GM23338 (cell line): ENCODE measurements around the gene GRIA4. TPM values are rescaled to one million over a fixed set of nuclear protein-coding genes. Genes with fewer than 3 reads are reported as not detected.

Source experiments
- CREB1 ChIP-seq: fragments of 250-450 bp; sonication (Bioruptor Pico); IDR thresholded peaks from 2 replicates; pipeline ENCODE4 v1.5.0; 2020; ENCODE audit warnings: low read depth, mild to moderate bottlenecking, moderate library complexity
- EZH2 ChIP-seq: fragments of 200-600 bp; sonication (generic); IDR thresholded peaks from one replicate; pipeline ENCODE4 v1.8.0; 2017; ENCODE audit warnings: antibody characterized with exemption, mild to moderate bottlenecking, low read depth; ENCODE audit not compliant: unreplicated experiment
- EZH2phosphoT487 ChIP-seq: fragments of 200-600 bp; sonication (generic); IDR thresholded peaks from one replicate; pipeline ENCODE4 v1.8.1; 2018; ENCODE audit warnings: antibody characterized with exemption; ENCODE audit not compliant: unreplicated experiment
- JUNB ChIP-seq: IDR thresholded peaks from one replicate; pipeline ENCODE4 v1.6.1; 2016; ENCODE audit warnings: antibody characterized with exemption; ENCODE audit not compliant: unreplicated experiment
- NANOG ChIP-seq: IDR thresholded peaks from 2 replicates; pipeline ENCODE4 v1.6.1; 2016; ENCODE audit warnings: antibody characterized with exemption, borderline replicate concordance
- POLR2AphosphoS5 ChIP-seq: IDR thresholded peaks from 2 replicates; pipeline ENCODE4 v1.6.1; 2016; ENCODE audit warnings: antibody characterized with exemption, low read depth
- ZNF114 ChIP-seq: fragments of 250-450 bp; sonication (Bioruptor Pico); IDR thresholded peaks from 2 replicates; pipeline ENCODE4 v1.5.0; 2020; ENCODE audit warnings: mild to moderate bottlenecking, moderate library complexity
- ZNF331 ChIP-seq: fragments of 250-450 bp; sonication (Bioruptor Pico); IDR thresholded peaks from 2 replicates; pipeline ENCODE4 v1.5.0; 2020; ENCODE audit warnings: low read depth, mild to moderate bottlenecking, moderate library complexity
- polyA plus RNA-seq: library from polyadenylated mRNA; unstranded; fragments of >200 nt; fragmentation: Nextera tagmentation; extraction: Ambion mirVana; gene quantifications from 2 replicates; pipeline ENCODE4 v1.2.1, GENCODE V29; 2016
- total RNA-seq: library from RNA; depleted of rRNA; stranded (reverse); fragments of >200 nt; shearing (Covaris generic); gene quantifications from 2 replicates; pipeline ENCODE4 v1.2.3, GENCODE V29; 2014
- TF ChIP-seq, protein P1 (sequence below): fragments of 250-450 bp; sonication (Bioruptor Pico); IDR thresholded peaks from 2 replicates; pipeline ENCODE4 v1.5.0; 2020; ENCODE audit warnings: mild to moderate bottlenecking, moderate library complexity
- TF ChIP-seq, protein P2 (sequence below), 2 experiments: fragments of 200-600 bp in 1 of 2; sonication (generic) in 1 of 2; conservative IDR thresholded peaks; 2 replicates each; pipeline versions ENCODE4 v1.5.1 to v1.6.1; 2016 to 2017; ENCODE audit warnings: antibody characterized with exemption in 2 of 2, low read depth in 2 of 2, mild to moderate bottlenecking in 2 of 2, moderate library complexity in 1 of 2

Gene GRIA4
- total and polyA plus RNA-seq, 2 experiments from 2014 or later: 17.8 to 71.1 TPM

DNA sequence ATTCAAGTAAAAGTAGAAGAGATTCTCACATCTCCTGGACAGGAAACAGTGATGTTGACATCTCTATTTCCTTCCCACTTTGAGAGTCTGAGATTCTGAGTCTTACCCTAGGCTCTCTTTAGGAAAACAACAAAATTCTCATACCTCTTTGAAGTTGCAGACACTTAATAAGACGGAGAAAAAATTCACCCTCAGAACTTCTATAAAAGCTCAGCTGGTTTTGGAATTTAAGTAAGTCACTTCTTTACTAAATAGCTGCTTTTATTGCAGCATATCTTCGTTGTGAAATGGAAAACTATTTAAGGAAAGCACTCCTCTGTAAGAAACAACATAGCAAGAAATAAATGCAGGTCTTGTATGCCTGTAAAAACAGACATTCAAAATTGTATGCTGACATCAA is 333.0 kb downstream of the GRIA4 start (continued):
- TF ChIP-seq, protein P1, sequence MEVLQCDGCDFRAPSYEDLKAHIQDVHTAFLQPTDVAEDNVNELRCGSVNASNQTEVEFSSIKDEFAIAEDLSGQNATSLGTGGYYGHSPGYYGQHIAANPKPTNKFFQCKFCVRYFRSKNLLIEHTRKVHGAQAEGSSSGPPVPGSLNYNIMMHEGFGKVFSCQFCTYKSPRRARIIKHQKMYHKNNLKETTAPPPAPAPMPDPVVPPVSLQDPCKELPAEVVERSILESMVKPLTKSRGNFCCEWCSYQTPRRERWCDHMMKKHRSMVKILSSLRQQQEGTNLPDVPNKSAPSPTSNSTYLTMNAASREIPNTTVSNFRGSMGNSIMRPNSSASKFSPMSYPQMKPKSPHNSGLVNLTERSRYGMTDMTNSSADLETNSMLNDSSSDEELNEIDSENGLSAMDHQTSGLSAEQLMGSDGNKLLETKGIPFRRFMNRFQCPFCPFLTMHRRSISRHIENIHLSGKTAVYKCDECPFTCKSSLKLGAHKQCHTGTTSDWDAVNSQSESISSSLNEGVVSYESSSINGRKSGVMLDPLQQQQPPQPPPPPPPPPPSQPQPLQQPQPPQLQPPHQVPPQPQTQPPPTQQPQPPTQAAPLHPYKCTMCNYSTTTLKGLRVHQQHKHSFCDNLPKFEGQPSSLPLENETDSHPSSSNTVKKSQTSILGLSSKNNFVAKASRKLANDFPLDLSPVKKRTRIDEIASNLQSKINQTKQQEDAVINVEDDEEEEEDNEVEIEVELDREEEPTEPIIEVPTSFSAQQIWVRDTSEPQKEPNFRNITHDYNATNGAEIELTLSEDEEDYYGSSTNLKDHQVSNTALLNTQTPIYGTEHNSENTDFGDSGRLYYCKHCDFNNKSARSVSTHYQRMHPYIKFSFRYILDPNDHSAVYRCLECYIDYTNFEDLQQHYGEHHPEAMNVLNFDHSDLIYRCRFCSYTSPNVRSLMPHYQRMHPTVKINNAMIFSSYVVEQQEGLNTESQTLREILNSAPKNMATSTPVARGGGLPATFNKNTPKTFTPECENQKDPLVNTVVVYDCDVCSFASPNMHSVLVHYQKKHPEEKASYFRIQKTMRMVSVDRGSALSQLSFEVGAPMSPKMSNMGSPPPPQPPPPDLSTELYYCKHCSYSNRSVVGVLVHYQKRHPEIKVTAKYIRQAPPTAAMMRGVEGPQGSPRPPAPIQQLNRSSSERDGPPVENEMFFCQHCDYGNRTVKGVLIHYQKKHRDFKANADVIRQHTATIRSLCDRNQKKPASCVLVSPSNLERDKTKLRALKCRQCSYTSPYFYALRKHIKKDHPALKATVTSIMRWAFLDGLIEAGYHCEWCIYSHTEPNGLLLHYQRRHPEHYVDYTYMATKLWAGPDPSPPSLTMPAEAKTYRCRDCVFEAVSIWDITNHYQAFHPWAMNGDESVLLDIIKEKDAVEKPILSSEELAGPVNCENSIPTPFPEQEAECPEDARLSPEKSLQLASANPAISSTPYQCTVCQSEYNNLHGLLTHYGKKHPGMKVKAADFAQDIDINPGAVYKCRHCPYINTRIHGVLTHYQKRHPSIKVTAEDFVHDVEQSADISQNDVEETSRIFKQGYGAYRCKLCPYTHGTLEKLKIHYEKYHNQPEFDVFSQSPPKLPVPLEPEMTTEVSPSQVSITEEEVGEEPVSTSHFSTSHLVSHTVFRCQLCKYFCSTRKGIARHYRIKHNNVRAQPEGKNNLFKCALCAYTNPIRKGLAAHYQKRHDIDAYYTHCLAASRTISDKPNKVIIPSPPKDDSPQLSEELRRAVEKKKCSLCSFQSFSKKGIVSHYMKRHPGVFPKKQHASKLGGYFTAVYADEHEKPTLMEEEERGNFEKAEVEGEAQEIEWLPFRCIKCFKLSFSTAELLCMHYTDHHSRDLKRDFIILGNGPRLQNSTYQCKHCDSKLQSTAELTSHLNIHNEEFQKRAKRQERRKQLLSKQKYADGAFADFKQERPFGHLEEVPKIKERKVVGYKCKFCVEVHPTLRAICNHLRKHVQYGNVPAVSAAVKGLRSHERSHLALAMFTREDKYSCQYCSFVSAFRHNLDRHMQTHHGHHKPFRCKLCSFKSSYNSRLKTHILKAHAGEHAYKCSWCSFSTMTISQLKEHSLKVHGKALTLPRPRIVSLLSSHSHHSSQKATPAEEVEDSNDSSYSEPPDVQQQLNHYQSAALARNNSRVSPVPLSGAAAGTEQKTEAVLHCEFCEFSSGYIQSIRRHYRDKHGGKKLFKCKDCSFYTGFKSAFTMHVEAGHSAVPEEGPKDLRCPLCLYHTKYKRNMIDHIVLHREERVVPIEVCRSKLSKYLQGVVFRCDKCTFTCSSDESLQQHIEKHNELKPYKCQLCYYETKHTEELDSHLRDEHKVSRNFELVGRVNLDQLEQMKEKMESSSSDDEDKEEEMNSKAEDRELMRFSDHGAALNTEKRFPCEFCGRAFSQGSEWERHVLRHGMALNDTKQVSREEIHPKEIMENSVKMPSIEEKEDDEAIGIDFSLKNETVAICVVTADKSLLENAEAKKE: no peak
- TF ChIP-seq CREB1 (CRISPR knock-in tag) (no peak), JUNB (no peak), ZNF114 (CRISPR knock-in tag) (no peak), POLR2AphosphoS5 (no peak), ZNF331 (CRISPR knock-in tag) (no peak), EZH2 (no peak), NANOG (no peak), EZH2phosphoT487 (no peak)
- TF ChIP-seq, protein P2, sequence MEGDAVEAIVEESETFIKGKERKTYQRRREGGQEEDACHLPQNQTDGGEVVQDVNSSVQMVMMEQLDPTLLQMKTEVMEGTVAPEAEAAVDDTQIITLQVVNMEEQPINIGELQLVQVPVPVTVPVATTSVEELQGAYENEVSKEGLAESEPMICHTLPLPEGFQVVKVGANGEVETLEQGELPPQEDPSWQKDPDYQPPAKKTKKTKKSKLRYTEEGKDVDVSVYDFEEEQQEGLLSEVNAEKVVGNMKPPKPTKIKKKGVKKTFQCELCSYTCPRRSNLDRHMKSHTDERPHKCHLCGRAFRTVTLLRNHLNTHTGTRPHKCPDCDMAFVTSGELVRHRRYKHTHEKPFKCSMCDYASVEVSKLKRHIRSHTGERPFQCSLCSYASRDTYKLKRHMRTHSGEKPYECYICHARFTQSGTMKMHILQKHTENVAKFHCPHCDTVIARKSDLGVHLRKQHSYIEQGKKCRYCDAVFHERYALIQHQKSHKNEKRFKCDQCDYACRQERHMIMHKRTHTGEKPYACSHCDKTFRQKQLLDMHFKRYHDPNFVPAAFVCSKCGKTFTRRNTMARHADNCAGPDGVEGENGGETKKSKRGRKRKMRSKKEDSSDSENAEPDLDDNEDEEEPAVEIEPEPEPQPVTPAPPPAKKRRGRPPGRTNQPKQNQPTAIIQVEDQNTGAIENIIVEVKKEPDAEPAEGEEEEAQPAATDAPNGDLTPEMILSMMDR (conservative IDR thresholded peaks at IDR 0.05; ENCODE audit: low read depth in 2 of 2): no peak
